ENCODE measurements around the gene CCDC127.
"Not testable (repeated sequence)": the region's sequence is repeated elsewhere in the genome, so short reads cannot be mapped to it uniquely, and the experiment has no call there.

Gene CCDC127

DNA sequence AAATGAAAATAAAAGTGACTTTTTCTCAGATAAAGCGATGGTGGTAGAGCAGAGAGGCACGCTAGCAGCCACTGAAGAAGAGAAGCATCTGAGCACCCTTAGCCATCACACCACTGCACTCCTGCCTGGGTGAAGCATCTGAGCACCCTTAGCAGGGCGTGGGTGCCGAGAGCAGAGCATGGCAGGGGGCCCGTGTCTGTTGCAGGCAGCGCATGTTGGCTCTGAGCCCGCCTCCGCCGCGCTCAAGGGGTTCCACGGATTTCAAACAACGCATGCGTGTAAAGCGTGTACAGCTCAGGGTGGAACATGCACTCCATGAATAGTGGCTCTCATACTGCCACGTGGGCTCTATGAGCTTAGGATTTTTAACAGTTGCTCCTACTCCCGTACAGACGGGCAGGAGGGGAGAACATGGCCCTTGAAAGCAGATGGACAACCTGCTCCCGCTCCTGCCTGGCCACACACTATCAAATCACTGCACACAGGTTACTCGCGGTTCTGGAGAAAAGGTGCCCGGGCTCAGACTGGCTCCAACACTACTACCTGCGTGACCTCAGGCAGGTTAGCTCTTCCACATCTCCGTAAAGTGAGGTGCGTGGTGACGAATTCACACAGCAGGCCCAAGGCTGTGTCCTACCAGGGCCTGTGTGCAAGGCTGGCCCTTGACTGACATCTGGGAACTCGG is 14.6 kb downstream of the CCDC127 start:
- DNase-seq (ENCODE audit: low read depth), result no peak

DNA sequence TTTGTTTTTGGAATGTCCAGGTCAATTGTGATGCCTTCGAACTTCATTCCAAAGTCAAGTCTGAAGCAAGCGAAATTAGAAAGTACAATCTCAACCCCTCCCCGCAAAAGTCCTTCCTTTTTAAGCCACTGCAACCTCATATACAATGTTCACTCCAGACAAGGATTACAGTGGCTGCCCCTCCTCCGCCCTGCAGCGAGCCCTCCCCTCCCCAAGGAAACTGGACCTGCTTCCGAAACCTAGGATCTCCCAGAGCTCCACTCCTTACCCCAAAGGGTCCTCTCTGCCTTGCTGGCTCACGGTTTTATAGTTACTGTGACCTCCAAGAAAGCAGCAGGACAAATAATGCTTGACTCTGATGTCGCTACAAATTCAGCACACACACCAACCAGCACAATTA is 16.3 kb downstream of the CCDC127 start:
- no peak for DNase-seq (ENCODE audit: low read depth)

DNA sequence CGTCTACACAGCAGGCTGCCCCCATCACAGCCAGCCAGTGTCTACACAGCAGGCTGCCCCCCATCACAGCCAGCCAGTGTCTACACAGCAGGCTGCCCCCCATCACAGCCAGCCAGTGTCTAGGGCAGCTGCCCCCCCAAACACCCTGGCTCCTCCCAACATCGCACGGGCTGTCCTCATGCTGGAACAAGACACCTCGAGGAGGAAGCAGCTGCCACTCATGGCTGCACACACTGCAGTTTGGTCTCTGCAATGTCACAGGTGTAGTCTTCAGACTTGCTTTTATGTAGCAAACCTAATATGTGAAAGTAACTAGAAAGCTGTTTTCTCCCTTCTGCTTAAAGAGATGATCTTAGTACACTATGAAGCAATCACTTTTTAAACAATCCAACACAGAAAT is 17.0 kb downstream of the CCDC127 start:
- no peak for DNase-seq (ENCODE audit: low read depth)

DNA sequence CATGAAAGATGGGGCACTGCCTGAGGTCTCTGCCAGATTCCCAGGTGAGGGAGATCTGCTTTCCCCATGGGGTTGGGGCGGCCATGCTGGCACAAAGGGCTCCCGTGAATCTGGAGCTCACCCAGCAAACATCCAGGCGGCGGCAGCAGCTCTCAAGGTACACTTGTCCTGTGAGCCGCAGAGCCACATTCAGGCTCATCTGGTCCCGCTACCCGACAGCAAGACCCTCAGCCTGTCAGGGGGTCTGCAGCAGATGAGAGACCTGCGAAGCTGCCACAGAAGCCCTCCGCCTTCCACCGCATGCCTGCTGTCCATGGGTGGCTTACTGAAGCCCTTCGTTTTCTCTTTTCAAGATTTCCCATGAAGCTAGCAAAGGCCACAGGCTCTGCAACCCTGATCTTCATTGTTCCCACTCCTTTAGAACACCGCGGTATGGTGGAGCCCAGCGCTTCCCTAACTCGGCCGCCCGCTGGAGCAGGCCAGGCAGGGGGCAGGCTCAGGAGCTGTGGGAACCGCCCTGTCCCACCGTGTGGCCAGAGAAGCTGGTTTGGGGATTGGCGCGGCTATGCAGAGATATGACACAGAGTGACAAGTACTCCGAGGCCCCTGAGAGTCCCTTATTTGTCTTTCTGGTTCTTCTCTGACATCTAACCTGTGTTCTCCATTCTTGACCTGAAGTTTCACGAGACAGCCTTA is 17.9 kb downstream of the CCDC127 start:
- no peak for DNase-seq (ENCODE audit: low read depth)

DNA sequence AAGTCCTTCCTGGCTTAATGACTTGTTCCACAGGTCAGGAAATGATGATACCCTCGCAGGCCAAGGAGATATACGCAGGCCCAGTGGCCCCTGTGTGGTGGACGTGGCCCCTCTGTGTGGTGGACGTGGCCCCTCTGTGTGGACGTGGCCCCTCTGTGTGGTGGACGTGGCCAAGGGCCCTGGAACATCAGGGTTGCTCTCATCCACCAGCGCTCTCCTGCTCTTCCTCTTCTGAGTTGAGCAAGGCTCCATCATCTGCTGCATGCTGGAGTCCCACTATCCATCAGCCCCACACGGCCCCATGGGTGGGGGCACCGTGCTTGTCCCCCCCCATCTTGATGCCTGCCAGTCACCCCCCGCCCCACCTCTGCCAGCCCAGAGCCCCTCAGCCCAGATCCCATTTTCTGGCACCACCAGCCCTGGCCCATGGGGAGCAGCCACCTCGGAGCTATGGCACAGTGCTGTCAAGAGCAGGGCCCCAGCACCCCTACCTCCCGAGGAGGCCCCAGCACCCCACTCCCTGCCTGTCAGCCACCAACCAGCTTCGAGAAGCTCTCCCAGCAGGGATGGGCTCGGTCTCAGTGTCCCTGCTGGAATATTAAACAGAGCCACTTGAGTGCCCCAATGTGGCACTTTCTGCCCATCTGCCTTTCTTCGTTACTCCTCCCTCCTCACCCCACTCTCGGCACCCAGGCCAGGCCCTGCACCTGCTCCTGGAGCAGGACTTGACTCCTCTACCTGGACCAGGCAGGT is 18.6 kb downstream of the CCDC127 start:
- DNase-seq (ENCODE audit: low read depth), result no peak

DNA sequence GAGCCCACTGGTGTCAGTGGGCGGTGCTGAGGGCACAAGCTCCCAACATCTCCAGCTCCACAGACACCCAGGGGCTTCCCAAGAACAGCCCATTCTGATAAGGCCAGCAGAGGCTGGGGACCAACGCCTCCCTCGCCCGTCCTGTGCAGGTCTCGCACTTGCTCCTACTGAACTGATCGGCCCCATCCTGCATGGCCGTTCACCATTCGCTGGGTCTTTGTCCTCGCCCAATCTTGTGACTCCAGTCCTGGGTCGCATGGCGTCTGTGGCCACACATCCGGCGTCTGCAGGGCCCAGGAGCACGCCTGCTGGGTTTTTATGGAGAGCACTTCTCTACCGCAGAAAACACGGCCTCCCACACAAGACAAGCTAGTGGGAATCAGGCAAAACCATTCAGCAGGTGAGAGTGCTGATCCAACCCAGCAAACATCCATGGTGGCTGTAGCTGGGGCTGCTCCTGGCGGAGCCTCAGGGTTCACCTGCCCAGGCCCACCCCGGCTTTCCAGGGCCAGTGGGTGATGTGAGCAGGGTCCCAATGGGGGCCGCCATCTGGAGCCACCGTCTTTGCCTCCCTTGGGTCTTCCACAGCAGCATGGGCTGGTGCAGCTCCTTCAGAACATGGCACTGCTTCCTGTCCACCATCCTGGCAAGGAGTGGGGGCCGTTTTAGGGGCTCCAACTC is 19.3 kb downstream of the CCDC127 start:
- DNase-seq (ENCODE audit: low read depth), result no peak

DNA sequence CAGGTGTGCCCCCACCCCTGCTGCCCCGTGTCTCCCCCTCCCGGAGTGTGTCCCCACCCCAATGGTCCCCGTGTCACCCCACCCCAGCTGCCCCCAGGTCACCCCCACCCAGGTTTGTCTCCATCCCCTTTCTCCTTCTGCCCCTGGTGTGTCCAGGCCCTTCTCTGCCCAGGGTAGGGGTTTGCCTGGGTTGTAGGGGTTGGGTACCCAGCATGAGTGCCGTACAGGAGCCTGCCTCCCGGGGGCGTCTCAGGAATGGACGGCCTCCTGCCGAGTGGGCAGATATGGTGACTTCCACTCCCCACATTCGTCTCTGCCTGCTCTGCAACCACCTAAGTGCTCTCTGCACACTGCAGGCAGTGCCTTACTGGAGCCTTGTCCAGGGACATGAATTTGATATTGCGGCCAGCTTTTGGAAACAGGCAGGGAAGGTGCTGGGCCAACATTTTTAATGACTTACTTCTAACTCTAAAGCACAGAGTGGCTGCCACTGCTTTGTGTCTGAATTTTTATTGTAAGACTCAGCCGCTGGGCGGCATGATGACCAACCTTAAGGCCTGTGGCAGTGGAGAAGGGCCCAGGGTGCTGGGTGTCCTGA is 20.0 kb downstream of the CCDC127 start:
- no peak for DNase-seq (ENCODE audit: low read depth)

DNA sequence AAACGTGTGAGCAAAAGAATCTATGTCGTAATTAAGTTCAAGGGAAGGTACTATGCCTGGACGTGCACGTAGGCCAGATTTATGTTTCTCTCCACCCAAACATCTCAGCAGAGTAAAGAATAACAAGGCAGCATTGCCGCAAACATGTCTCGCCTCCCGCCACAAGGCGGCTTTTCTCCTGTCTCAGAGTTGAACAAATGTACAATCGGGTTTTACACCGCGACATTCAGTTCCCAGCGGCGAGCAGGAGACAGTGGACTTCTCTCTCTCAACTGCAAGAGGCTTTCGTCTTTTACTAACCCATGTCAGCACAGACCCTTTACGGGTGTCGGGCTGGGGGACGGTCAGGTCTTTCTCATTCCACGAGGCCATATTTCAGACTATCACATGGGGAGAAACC is 20.9 kb downstream of the CCDC127 start:
- not testable (repeated sequence) for DNase-seq (ENCODE audit: low read depth)

DNA sequence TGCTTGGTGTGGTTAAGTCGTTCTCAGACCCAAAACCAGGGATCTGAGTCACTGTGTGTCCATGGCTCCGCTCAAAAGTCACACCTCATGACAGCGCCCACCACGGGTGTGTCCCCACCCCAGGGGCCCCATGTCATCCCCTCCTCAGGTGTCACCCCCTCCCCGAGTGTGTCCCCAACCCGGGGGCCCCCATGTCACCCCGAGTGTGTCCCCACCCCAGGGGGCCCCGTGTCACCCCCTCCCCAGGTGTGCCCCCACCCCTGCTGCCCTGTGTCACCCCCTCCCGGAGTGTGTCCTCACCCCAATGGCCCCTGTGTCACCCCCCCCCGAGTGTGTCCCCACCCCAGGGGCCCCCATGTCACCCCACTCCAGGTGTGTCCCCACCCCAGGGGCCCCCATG is 21.6 kb downstream of the CCDC127 start:
- no peak for DNase-seq (ENCODE audit: low read depth)

DNA sequence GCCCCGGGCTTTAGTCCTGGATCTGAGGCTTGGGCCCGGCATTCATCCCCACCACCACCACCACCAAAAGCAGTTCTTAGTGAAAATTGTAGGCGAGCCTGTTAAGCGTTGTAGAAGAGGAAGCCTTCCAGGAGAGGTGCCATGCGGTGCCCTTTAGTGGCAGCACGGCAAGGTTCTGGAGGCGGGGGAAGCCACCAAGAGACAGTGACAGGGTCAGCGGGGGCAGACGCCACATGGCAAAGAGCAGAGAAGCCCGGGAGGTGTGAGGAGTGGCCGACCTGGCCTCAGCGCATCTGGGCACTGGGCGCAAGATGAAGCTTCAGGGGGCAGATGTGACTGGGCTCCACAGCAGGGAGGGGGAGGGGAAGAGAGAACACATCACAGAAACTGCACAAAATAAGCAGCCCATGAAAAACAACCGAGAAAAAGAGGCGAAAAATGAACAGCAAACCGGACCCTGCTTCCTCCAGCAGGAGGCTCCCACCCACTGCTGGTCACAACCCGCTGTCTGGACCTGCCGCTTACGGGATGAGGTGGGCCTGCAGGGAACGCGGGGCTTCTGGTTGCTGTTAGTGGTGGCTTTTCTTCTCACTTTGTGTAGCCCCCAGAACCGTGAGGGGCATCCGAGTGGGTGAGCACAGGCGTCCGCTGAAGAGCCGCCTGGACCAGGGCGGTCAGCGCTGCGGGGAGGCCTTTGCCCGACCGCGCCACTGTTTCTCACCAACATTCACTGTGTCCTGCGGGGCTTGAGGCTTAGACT is 22.4 kb downstream of the CCDC127 start:
- no peak for DNase-seq (ENCODE audit: low read depth)

DNA sequence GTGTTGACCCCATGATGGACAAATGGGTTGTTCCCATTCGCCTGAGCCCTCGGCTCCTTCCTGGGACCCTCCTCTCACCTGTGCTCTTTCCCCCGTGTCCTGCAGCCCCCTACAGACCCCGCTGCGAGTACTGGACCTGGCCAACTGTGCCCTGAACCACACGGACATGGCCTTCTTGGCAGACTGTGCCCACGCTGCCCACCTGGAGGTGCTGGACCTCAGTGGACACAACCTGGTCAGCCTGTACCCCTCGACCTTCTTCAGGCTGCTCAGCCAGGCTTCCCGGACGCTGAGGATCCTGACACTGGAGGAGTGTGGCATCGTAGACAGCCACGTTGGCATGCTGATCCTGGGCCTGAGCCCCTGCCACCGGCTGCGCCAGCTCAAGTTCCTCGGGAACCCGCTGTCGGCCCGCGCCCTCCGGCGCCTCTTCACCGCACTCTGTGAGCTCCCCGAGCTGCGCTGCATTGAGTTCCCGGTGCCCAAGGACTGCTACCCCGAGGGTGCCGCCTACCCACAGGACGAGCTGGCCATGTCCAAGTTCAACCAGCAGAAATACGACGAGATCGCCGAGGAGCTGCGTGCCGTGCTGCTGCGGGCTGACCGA is 23.2 kb downstream of the CCDC127 start:
- no peak for DNase-seq (ENCODE audit: low read depth)

DNA sequence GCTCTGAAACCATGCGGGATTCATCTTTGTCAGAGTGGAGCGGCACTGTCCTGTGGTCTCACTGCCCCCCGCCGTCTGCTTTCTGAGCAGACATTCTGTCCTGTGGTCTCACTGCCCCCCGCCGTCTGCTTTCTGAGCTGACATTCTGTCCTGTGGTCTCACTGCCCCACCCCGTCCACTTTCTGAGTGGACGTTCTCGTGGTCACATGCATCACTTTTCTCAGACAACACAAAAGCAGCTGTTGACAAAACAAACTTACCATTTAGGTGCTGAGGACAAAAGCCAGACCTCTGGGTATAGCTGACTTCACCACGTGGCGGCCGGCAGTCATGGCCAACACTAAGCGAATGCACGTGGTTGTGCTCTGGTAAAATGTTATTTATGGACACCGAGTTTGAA is 23.9 kb downstream of the CCDC127 start:
- no peak for DNase-seq (ENCODE audit: low read depth)

DNA sequence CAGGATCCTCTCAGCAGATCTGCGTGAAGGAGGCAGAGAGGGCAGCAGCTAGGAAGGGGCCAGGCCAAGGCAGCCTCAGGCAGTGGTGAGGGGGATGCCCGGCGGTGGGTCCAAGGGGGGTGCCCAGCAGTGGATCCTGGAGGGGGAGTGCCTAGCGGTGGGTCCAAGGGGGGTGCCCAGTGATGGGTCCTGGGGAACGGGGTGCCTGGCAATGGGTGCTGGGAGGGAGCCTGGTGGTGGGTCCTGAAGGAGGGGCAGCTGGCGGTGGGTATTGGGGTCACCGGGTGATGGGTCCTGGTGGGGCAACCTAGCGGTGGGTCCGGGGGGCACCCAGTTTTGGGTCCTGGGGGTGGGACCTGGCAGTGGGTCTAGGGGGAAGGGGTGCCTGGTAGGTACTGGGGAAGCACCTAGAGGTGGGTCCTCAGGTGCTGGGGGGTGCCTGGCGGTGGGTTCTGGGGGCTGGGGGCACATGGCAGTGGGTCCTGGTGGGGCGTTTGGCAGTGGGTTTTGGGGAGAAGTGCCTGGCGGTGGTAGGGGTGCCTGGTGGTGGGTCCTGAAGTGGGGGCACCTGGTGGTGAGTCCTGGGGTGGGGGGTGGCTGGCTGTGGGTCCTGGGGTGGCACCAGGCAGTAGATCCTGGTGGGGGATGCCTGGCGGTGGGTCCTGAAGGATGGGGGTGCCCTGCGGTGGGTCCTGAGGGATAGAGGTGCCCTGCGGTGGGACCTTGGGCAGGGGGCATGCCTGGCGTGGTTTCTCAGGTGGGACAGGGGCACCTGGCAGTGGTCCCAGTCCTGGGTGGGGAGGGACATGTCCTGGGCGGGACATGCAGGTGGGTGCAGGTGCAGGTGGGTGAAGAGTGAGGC is 24.8 kb downstream of the CCDC127 start:
- no peak for DNase-seq (ENCODE audit: low read depth)

DNA sequence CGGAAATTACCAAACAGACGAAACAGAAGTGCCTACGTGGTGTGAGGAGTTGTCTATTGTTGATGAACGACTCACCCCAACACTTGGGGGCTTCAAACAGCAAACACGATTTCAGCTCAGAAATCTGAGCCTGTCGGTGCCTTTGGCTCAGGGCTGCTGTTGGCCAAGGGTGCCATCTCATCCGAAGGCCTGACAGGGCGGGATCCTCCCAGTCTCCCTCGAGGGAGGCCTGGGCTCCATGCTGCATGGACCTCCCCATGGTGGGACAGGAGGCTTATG is 25.3 kb downstream of the CCDC127 start:
- DNase-seq (ENCODE audit: low read depth), result no peak

DNA sequence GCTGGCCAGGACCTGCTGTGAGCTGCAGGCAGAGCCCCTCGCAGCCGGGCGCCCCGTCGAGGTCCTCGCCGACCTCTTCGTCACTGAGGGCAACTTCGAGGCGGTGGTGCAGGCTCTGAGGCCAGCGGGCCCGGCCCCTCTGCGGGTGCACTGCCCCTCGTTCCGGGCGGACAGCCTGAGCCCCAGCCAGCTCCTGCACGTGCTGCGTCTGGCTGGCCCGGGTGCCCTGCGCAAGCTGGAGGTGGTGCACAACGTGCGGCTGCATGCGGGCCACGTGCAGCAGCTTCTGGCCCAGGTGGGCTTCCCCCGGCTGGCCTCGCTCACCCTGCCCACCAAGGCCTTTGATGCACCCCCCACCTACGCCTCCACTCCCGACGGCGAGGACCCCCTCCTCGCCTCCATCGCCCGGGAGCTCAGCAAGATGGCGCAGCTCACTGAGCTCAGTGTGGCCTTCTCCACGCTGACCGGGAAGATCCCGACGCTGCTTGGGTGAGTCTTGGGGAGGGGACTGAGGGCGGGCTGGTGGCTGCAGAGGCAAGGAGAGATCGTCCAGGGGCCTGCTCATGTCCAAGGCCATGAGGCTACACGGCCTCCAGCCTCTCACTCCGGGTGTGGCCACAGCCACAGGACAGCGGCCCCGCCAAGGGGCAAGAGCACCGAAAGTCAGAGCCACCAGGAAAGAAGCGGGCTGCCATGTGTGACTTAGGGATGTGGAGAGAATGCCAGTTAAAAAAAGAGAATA is 25.8 kb downstream of the CCDC127 start:
- DNase-seq (ENCODE audit: low read depth), result no peak

DNA sequence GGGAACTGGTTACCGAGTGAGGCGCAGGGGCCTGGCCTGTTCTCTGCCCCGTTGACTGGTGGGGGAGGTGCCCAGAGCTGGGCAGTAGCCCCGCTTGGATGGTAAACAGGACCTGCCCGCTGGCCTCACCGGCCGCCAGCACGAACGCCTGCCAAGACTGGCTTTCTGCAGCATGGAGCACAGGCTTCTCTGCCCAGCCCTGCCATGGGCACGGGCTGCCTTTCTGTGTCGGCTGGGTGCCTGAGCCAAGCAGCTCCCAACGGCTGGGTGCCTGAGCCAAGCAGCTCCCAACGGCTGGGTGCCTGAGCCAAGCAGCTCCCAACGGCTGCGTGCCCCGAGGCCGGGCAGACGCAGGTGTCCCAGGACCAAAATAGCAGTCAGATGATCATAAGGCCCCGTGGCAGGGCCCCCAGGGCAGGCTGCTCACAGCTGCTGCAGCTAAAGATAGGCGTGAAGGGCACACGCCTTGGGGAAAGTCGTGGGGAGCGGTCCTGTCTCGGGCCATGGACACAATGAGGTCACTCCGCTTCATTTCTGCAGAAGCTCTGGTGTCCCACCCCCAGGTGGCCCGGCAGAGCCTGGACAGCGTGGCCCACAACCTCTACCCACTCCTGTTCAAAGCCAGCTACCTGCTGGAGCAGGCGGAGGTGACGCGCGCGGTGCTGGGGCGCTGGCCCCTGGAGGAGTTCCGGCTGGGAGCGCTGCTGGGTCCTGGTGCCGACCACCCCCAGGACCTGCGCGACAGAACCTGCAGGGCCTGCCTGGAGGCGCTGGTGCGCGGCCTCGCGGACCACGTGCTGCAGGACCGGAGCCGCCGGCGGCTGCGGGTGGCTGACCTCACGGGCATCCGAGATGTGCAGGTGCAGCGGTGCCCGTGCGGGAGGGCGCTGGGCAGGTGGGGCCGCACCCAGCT is 26.7 kb downstream of the CCDC127 start, which contains the start of gene LRRC14B:
LRRC14B (plus strand) TSS at position 460 of the 913 bp plus-strand sequence; CDS start at position 504, 44 bp downstream.
- no peak for DNase-seq (ENCODE audit: low read depth)

DNA sequence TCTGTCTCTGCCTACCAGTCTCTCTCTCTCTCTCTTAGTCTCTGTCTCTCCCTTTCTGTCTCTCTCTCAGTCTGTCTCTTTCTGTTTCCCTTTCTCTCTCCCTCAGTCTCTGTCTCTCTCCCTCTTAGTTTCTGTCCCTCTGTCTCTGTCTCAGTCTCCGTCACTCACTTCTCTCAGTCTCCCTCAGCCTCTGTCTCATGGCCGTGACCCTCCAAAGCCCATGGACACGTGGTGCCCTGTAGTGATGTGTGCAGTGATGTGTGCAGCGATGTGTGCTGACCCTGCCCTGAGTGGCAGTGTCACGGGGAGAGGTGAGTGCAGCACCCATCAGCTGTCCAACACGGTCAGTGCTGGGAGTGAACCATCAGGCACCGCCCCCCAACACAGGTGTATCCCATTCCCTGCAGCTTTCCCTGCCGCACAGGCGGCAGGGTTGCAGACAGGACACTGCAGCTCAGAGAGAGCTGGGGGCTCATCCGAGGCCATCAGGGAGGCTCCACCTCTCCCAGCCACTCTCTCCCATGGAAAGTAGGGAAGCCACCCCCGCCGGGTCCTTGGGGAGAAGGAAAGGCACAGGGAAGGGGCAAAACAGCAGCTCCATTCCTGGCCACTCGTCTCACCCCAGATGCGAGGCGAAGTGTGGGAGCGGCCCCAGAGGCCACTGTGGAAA is 27.5 kb downstream of the CCDC127 start:
- no peak for DNase-seq (ENCODE audit: low read depth)

DNA sequence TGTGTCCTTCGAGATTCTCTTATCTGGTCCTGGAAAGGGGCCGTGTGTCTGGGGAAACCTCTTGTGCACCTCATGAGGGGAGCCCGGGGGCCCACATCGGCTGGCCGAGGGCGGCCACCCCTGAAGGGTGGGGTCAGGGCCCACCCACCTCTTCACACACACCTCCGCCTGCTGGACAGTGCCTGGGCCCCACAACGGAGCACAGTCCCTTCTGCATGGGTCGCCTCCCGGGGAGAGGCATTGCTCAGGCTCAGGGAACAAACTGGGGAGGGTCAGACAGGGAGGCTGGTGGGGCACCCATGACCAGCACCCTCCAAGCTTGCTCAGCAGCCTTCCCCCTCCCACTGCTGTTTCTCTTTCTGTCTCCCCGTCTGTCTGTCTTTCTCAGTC is 28.0 kb downstream of the CCDC127 start:
- no peak for DNase-seq (ENCODE audit: low read depth)
